Endothelial cell of umbilical vein (primary cell): ENCODE data around the gene GADD45A. TPM values are rescaled to one million over a fixed set of nuclear protein-coding genes. Genes with fewer than 3 reads are reported as not detected.

ENCODE experiments used
- BruUV-seq: library from RNA; stranded (reverse); fragments of 400-500 nt; replicated peaks from 2 replicates; lab custom pipeline; 2021; lab: Mats Ljungman, UMichigan
- CTCF ChIA-PET: fragments of 300-600, 350-600 bp; sonication (Branson Sonifier 250); formaldehyde crosslinking; loops from one replicate; lab custom pipeline; 2021; ENCODE audit warnings: antibody characterized with exemption, inconsistent platforms; lab: Charles Lee
- POLR2A ChIA-PET: fragments of 300-600, 350-600 bp; sonication (Branson Sonifier 250); formaldehyde crosslinking; loops from one replicate; lab custom pipeline; 2021; ENCODE audit warnings: antibody characterized with exemption, inconsistent platforms; lab: Charles Lee
- DNase-seq: peaks from one replicate; pipeline ENCODE4 v3.0.0-alpha.2; 2011; ENCODE audit warnings: low read depth, low spot score
- FAIRE-seq: peaks from 2 replicates; lab custom pipeline; 2011; peaks lifted over from hg19 to GRCh38; lab: Jason Lieb, UNC
- H2AFZ ChIP-seq: 2 replicates; pipeline ENCODE4 v1.6.0; 2012; ENCODE audit warnings: low read depth, low read length, control low read depth, inconsistent platforms
- H3K27ac ChIP-seq: 2 replicates; pipeline ENCODE4 v1.5.1; 2011; ENCODE audit warnings: low read depth, mild to moderate bottlenecking, control low read depth, low read length, moderate library complexity; ENCODE audit not compliant: insufficient read depth
- H3K27me3 ChIP-seq, 2 experiments: 2 replicates each; pipeline versions ENCODE4 v1.6.0 to v1.6.1; 2011; ENCODE audit warnings: low read length in 2 of 2, mixed read lengths in 1 of 2; ENCODE audit not compliant: control insufficient read depth in 2 of 2, insufficient read depth in 2 of 2
- H3K36me3 ChIP-seq, 2 experiments: 2 replicates in 1 of 2; 3 replicates in 1 of 2; pipeline ENCODE4 v1.5.1; 2011; ENCODE audit warnings: low read length in 2 of 2, mild to moderate bottlenecking in 1 of 2, moderate library complexity in 1 of 2; ENCODE audit not compliant: control insufficient read depth in 2 of 2, insufficient read depth in 2 of 2; ENCODE audit errors: extremely low read depth in 1 of 2
- H3K4me1 ChIP-seq: 3 replicates; pipeline ENCODE4 v1.5.1; 2011; ENCODE audit warnings: mild to moderate bottlenecking, low read length; ENCODE audit not compliant: control insufficient read depth, insufficient read depth; ENCODE audit errors: extremely low read depth
- H3K4me2 ChIP-seq: 2 replicates; pipeline ENCODE4 v1.6.1; 2011; ENCODE audit warnings: low read length, control low read depth, mixed read lengths; ENCODE audit not compliant: insufficient read depth
- H3K4me3 ChIP-seq, 3 experiments: fragments of 200-600 bp in 1 of 3; sonication (generic), shearing (Covaris generic) in 1 of 3; replicated peaks in 1 of 3; 2 replicates each; pipeline ENCODE4 v1.5.1; 2011 to 2016; ENCODE audit warnings: control low read depth in 3 of 3, low read length in 3 of 3, mild to moderate bottlenecking in 2 of 3, inconsistent platforms in 1 of 3, low read depth in 1 of 3, moderate library complexity in 1 of 3; ENCODE audit not compliant: insufficient read depth in 1 of 3
- H3K79me2 ChIP-seq: 2 replicates; pipeline ENCODE4 v1.6.0; 2012; ENCODE audit warnings: low read length, inconsistent platforms; ENCODE audit not compliant: control insufficient read depth, insufficient read depth
- H3K9ac ChIP-seq: replicated peaks from 2 replicates; pipeline ENCODE3; 2011; ENCODE audit warnings: low read length, control low read depth; ENCODE audit not compliant: insufficient read depth; ENCODE audit errors: extremely low read depth
- H3K9me1 ChIP-seq: replicated peaks from 3 replicates; pipeline ENCODE4 v1.6.0; 2011; ENCODE audit warnings: mild to moderate bottlenecking, low read length; ENCODE audit not compliant: control insufficient read depth, insufficient read depth; ENCODE audit errors: extremely low read depth
- H3K9me3 ChIP-seq: replicated peaks from 2 replicates; pipeline ENCODE4 v1.5.1; 2012; ENCODE audit warnings: low read length, inconsistent platforms; ENCODE audit not compliant: control insufficient read depth, insufficient read depth
- H4K20me1 ChIP-seq: replicated peaks from 2 replicates; pipeline ENCODE3; 2011; ENCODE audit warnings: mild to moderate bottlenecking, low read length; ENCODE audit not compliant: control insufficient read depth, insufficient read depth; ENCODE audit errors: extremely low read depth
- CTCF ChIP-seq, 2 donors: IDR thresholded peaks; 1 replicate in 1 of 2; 2 replicates in 1 of 2; pipeline ENCODE4 v1.5.1; 2011; ENCODE audit warnings: low read length in 2 of 2, mild to moderate bottlenecking in 2 of 2, moderate library complexity in 2 of 2, control low read depth in 1 of 2, inconsistent platforms in 1 of 2, low read depth in 1 of 2; ENCODE audit not compliant: insufficient read depth in 1 of 2; ENCODE audit errors: extremely low read depth in 1 of 2
- EZH2 ChIP-seq: IDR thresholded peaks from 2 replicates; pipeline ENCODE4 v1.6.1; 2012; ENCODE audit warnings: borderline replicate concordance, low read depth, mild to moderate bottlenecking, moderate library complexity, low read length, inconsistent platforms; ENCODE audit not compliant: severe bottlenecking
- FOS ChIP-seq: IDR thresholded peaks from 2 replicates; pipeline ENCODE4 v1.6.1; 2011; ENCODE audit warnings: mild to moderate bottlenecking, low read length, moderate library complexity, borderline replicate concordance; ENCODE audit not compliant: insufficient read depth
- GATA2 ChIP-seq: IDR thresholded peaks from 2 replicates; pipeline ENCODE4 v1.7.0; 2011; ENCODE audit warnings: low read depth, mild to moderate bottlenecking, moderate library complexity, mixed read lengths, low read length; ENCODE audit not compliant: insufficient read length, insufficient read depth
- JUN ChIP-seq: IDR thresholded peaks from 2 replicates; pipeline ENCODE4 v1.6.1; 2011; ENCODE audit warnings: borderline replicate concordance, low read depth; ENCODE audit not compliant: insufficient read length, insufficient read depth
- MAX ChIP-seq: IDR thresholded peaks from 2 replicates; pipeline ENCODE4 v1.6.1; 2011; ENCODE audit not compliant: insufficient read depth, insufficient read length
- MYC ChIP-seq: IDR thresholded peaks from one replicate; pipeline ENCODE4 v1.6.1; 2011; ENCODE audit warnings: mild to moderate bottlenecking, low read depth, low read length
- POLR2A ChIP-seq: IDR thresholded peaks from 2 replicates; pipeline ENCODE4 v1.6.1; 2012; ENCODE audit warnings: low read depth, mild to moderate bottlenecking, control low read depth, low read length
- POLR2AphosphoS5 ChIP-seq: IDR thresholded peaks from 2 replicates; pipeline ENCODE4 v1.6.1; 2012; ENCODE audit warnings: low read depth, mild to moderate bottlenecking, control low read depth, low read length, moderate library complexity; ENCODE audit not compliant: insufficient read depth
- dilution Hi-C: fragments of 300-500 bp; cut with MboI; formaldehyde crosslinking; loops from one replicate; pipeline ENCODE4 v1.15.0; 2019; ENCODE audit warnings: low sequenced_read_pairs; ENCODE audit not compliant: extremely low pct_ligation_motif_present
- intact Hi-C: fragments of 100-400 bp; cut with micrococcal nuclease; formaldehyde crosslinking; loops from one replicate; pipeline ENCODE4 v1.10.0; 2022
- polyA plus RNA-seq, 4 experiments: library from polyadenylated mRNA; depleted of rRNA in 3 of 4; stranded (reverse) in 3 of 4; unstranded in 1 of 4; fragments of >200 nt; gene quantifications; 2 replicates each; pipeline versions ENCODE4 v1.2.1 to v1.2.3, GENCODE V29; 2011 to 2012; ENCODE audit warnings: missing spikeins in 1 of 4
- total RNA-seq: library from RNA; stranded (reverse); gene quantifications from 2 replicates; pipeline ENCODE4 v1.2.3, GENCODE V29; 2021

Gene GADD45A
- total and polyA plus RNA-seq, 2 donors (not counting 3 experiments of a cell fraction or from before 2014, with no cell fraction given) = 77.4 to 87.6 TPM

GRCh38 chr1:67675800-67676199 lies 9.2 kb upstream of the GADD45A start:
- Histone ChIP-seq H3K36me3 (no peaks in the 10 kb centered on the region), H3K9me1 (no peaks in the 10 kb centered on the region), H3K27ac (no peak overlapping the region), H3K9me3 (no peaks in the 10 kb centered on the region), H3K9ac (no peak overlapping the region), H3K4me2 (no peak overlapping the region), H3K4me1 (peaks cover 18% of the 10 kb centered on the region), H4K20me1 (no peaks in the 10 kb centered on the region), H2AFZ (no peak overlapping the region), H3K27me3 (no peaks in the 10 kb centered on the region), H3K4me3 (no peak overlapping the region), H3K79me2 (no peaks in the 10 kb centered on the region)
- TF ChIP-seq POLR2A (no peak), EZH2 (no peak), CTCF (IDR thresholded peaks at IDR 0.05; ENCODE audit: extremely low read depth in 1 of 2, insufficient read depth in 1 of 2, low read depth in 1 of 2, low read length in 2 of 2) (no peak), POLR2AphosphoS5 (no peak), JUN (no peak), GATA2 (no peak), FOS (no peak), MYC (no peak), MAX (no peak)
- intact Hi-C loops (loop anchor here (2.0 kb wide), 1 partner anchor 57 kb away; no protein-coding TSS in a partner anchor), dilution Hi-C loops (no loop called here)
- DNase-seq (no peak), FAIRE-seq (no peak)
- ChIA-PET CTCF (interaction anchor here (1.4 to 1.8 kb wide), 2 partner anchors 85 to 159 kb away, joined by 3 to 12 read pairs; no protein-coding TSS in a partner anchor), POLR2A (interaction anchor here (1.6 to 2.6 kb wide), 2 partner anchors 9 to 57 kb away, joined by 3 to 22 read pairs; partner anchors contain the start of gene GADD45A)
- no TSS peak for BruUV-seq
